ENCODE measurements around the gene LRBA. TPM values are rescaled to one million over a fixed set of nuclear protein-coding genes. Genes with fewer than 3 reads are reported as not detected.

The LRBA gene
- total and polyA plus RNA-seq, 9 of the 15 experiments (the other 6 are each of a cell fraction or from before 2014, with no cell fraction given), result 24.2 to 88.7 (median 59.7) TPM

DNA sequence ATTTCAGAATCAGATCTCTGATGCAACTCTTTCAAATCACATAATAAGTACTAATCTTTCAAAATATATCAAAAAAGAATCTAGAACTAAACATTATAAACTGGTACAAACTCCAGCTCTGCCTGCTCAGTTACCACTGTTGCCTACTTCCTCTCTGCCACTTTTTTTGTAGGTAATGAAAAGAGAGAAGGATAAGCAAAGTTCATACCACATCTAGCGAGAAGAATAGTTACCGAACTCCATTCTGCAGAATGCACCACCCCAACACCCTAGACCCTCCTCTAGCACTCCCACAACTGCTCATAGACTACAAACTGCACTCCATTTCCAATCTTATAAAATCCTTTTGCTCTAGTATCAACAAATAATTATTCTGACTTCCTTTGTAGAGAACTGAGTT, 19.7 kb upstream of the LRBA start (continued):
- TF ChIP-seq, protein P1, sequence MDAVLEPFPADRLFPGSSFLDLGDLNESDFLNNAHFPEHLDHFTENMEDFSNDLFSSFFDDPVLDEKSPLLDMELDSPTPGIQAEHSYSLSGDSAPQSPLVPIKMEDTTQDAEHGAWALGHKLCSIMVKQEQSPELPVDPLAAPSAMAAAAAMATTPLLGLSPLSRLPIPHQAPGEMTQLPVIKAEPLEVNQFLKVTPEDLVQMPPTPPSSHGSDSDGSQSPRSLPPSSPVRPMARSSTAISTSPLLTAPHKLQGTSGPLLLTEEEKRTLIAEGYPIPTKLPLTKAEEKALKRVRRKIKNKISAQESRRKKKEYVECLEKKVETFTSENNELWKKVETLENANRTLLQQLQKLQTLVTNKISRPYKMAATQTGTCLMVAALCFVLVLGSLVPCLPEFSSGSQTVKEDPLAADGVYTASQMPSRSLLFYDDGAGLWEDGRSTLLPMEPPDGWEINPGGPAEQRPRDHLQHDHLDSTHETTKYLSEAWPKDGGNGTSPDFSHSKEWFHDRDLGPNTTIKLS (IDR thresholded peaks at IDR 0.05; ENCODE audit: borderline replicate concordance, low read depth), result no peak
- TF ChIP-seq ZNF408 (CRISPR knock-in tag; IDR thresholded peaks at IDR 0.05; ENCODE audit: low read depth) (no peak), ZNF436 (CRISPR knock-in tag; IDR thresholded peaks at IDR 0.05) (no peak), SRSF7 (optimal IDR thresholded peaks at IDR 0.05; ENCODE audit: low read depth, low read length) (no peak)

DNA sequence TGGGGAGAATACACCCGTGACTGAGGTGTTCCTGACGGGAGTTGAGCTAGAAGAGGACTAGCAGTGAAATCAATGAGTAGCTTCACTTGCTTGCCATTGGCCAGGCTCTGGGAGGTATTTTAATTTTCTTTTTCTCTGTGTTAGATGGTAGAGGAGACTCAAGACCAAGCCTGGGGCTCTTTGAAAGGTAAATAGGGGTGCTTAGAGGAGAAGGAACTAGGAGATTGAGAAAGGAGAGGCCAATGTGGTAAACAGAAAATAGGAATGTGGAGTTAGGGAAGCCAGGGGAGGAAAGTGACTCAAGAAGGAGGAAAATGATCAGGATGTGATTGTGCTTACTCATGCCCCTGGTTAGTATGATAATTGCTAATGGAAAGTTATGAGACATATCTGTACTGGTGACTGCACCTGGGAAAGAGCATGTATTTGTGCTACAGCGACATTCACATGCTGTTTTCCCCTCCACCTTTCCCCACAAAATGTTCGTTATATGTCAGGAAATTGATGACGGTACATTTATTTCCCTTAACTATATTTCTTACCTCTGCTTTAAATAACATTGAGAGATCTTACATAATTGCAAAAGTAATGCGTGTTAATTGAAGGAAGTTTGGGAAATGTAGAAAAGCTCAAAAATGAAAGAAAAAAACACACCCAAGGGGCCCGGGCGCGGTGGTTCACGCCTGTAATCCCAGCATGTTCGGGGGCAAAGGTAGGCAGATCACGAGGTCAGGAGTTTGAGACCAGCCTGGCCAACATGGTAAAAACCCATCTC, 16.9 kb upstream of the LRBA start:
- Histone ChIP-seq H3K9ac (ENCODE audit: insufficient read depth in 1 of 2, low read depth in 2 of 2, low read length in 2 of 2) (peak overlapping the region; percentile 70 to 80; a peak in 3 of 4 replicates), H3K79me2 (ENCODE audit: control insufficient read depth, insufficient read depth, low read length) (no peaks in the 10 kb centered on the region), H3K36me3 (ENCODE audit: control insufficient read depth, insufficient read depth, low read length) (no peaks in the 10 kb centered on the region), H3K4me2 (ENCODE audit: insufficient read depth, low read length) (peak overlapping the region; percentile 73), H3K27ac (ENCODE audit: extremely low read depth, low read depth, low read length) (peak overlapping the region; percentile 94), H3K9me1 (ENCODE audit: control insufficient read depth, insufficient read depth, low read length) (no peaks in the 10 kb centered on the region), H3K4me1 (replicated peaks in 1 of 2; ENCODE audit: control insufficient read depth in 2 of 2, insufficient read depth in 2 of 2, low read length in 2 of 2) (peaks cover 12 to 23% of the 10 kb centered on the region in 2 experiments; a peak in 4 of 5 replicates), H2AFZ (ENCODE audit: low read depth, low read length) (peak overlapping the region; percentile 83), H3K27me3 (ENCODE audit: control insufficient read depth in 2 of 2, insufficient read depth in 2 of 2, low read length in 2 of 2) (no peaks in the 10 kb centered on the region), H3K4me3 (peak overlapping the region; percentile 10; the same call in 1 of the 2 replicates), H4K20me1 (replicated peaks; ENCODE audit: control insufficient read depth, insufficient read depth, low read length) (no peaks in the 10 kb centered on the region), H3K9me3 (replicated peaks; ENCODE audit: control insufficient read depth, insufficient read depth, low read depth, low read length) (no peaks in the 10 kb centered on the region)
- CTCF ChIA-PET (ENCODE audit: low intra/inter-chr PET ratio), result interaction anchor here (0.6 kb wide), 1 partner anchor 1740 kb away, joined by 3 read pairs; no protein-coding TSS in a partner anchor
- BruUV-seq (replicated peaks), result TSS peak; percentile 89
- peak; percentile 26 to 85 (median 48) for DNase-seq (ENCODE audit: extremely low read depth in 1 of 4, low spot score in 3 of 4)
- intact Hi-C loops (cut with micrococcal nuclease) (no loop called here), in situ Hi-C loops (cut with MboI) (no loop called here)
- POLR2A ChIA-PET, result interaction anchor here (0.7 to 1.4 kb wide), 5 partner anchors 10 to 609 kb away, joined by 3 to 5 read pairs (median 3); partner anchors contain the start of gene LRBA
- ATAC-seq, result peak; percentile 85
- peak; percentile 85 for FAIRE-seq
- WGBS (ENCODE audit: insufficient coverage, low coverage, missing lambda C conversion rate), result under 1% methylated on average over 11 of the region's 12 CpGs
- no peak for TF ChIP-seq MCM3 (IDR thresholded peaks at IDR 0.05)
- TF ChIP-seq, protein P2, sequence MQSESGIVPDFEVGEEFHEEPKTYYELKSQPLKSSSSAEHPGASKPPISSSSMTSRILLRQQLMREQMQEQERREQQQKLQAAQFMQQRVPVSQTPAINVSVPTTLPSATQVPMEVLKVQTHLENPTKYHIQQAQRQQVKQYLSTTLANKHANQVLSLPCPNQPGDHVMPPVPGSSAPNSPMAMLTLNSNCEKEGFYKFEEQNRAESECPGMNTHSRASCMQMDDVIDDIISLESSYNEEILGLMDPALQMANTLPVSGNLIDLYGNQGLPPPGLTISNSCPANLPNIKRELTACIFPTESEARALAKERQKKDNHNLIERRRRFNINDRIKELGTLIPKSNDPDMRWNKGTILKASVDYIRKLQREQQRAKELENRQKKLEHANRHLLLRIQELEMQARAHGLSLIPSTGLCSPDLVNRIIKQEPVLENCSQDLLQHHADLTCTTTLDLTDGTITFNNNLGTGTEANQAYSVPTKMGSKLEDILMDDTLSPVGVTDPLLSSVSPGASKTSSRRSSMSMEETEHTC (IDR thresholded peaks at IDR 0.05), result no peak
- TF ChIP-seq, protein P3, sequence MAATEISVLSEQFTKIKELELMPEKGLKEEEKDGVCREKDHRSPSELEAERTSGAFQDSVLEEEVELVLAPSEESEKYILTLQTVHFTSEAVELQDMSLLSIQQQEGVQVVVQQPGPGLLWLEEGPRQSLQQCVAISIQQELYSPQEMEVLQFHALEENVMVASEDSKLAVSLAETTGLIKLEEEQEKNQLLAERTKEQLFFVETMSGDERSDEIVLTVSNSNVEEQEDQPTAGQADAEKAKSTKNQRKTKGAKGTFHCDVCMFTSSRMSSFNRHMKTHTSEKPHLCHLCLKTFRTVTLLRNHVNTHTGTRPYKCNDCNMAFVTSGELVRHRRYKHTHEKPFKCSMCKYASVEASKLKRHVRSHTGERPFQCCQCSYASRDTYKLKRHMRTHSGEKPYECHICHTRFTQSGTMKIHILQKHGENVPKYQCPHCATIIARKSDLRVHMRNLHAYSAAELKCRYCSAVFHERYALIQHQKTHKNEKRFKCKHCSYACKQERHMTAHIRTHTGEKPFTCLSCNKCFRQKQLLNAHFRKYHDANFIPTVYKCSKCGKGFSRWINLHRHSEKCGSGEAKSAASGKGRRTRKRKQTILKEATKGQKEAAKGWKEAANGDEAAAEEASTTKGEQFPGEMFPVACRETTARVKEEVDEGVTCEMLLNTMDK (IDR thresholded peaks at IDR 0.05; ENCODE audit: borderline replicate concordance, insufficient read depth, low read depth, low read length, poor library complexity, severe bottlenecking), result no peak
- TF ChIP-seq, protein P4, sequence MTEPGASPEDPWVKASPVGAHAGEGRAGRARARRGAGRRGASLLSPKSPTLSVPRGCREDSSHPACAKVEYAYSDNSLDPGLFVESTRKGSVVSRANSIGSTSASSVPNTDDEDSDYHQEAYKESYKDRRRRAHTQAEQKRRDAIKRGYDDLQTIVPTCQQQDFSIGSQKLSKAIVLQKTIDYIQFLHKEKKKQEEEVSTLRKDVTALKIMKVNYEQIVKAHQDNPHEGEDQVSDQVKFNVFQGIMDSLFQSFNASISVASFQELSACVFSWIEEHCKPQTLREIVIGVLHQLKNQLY (CRISPR knock-in tag; conservative IDR thresholded peaks at IDR 0.05), result no peak
- peak; percentile 62; the same call in 1 of the 2 replicates for TF ChIP-seq SUPT5H (IDR thresholded peaks at IDR 0.05)
- peak in 1 of 2 experiments; percentile 74; a peak in 2 of 4 replicates for TF ChIP-seq RCOR1 (IDR thresholded peaks at IDR 0.05; ENCODE audit: borderline replicate concordance in 1 of 2, low read depth in 2 of 2, low read length in 2 of 2)
- TF ChIP-seq RAD21 (CRISPR knock-in tag; conservative IDR thresholded peaks at IDR 0.05 in 1 of 2, IDR thresholded peaks at IDR 0.05 in 1 of 2), result 0 out of 4 replicates have a peak, but pooled peaks of 1 of the 2 experiments have one; percentile 7
- TF ChIP-seq SIN3B (IDR thresholded peaks at IDR 0.05; ENCODE audit: low read depth), result no peak

Data from K562 (cell line).